GM23338 (cell line): ENCODE results near the gene LDB3.

Source experiments
- CREB1 ChIP-seq: fragments of 250-450 bp; sonication (Bioruptor Pico); IDR thresholded peaks from 2 replicates; pipeline ENCODE4 v1.5.0; 2020; ENCODE audit warnings: low read depth, mild to moderate bottlenecking, moderate library complexity
- CTCF ChIP-seq, 2 experiments: fragments of 200-600 bp in 1 of 2; sonication (generic) in 1 of 2; conservative IDR thresholded peaks; 2 replicates each; pipeline versions ENCODE4 v1.5.1 to v1.6.1; 2016 to 2017; ENCODE audit warnings: antibody characterized with exemption in 2 of 2, low read depth in 2 of 2, mild to moderate bottlenecking in 2 of 2, moderate library complexity in 1 of 2
- EZH2 ChIP-seq: fragments of 200-600 bp; sonication (generic); IDR thresholded peaks from one replicate; pipeline ENCODE4 v1.8.0; 2017; ENCODE audit warnings: antibody characterized with exemption, mild to moderate bottlenecking, low read depth; ENCODE audit not compliant: unreplicated experiment
- EZH2phosphoT487 ChIP-seq: fragments of 200-600 bp; sonication (generic); IDR thresholded peaks from one replicate; pipeline ENCODE4 v1.8.1; 2018; ENCODE audit warnings: antibody characterized with exemption; ENCODE audit not compliant: unreplicated experiment
- JUNB ChIP-seq: IDR thresholded peaks from one replicate; pipeline ENCODE4 v1.6.1; 2016; ENCODE audit warnings: antibody characterized with exemption; ENCODE audit not compliant: unreplicated experiment
- NANOG ChIP-seq: IDR thresholded peaks from 2 replicates; pipeline ENCODE4 v1.6.1; 2016; ENCODE audit warnings: antibody characterized with exemption, borderline replicate concordance
- POLR2AphosphoS5 ChIP-seq: IDR thresholded peaks from 2 replicates; pipeline ENCODE4 v1.6.1; 2016; ENCODE audit warnings: antibody characterized with exemption, low read depth
- REST ChIP-seq: IDR thresholded peaks from one replicate; pipeline ENCODE4 v1.6.1; 2018; ENCODE audit warnings: antibody characterized with exemption; ENCODE audit not compliant: unreplicated experiment
- STAT1 ChIP-seq: IDR thresholded peaks from one replicate; pipeline ENCODE4 v1.6.1; 2016; ENCODE audit warnings: antibody characterized with exemption; ENCODE audit not compliant: unreplicated experiment
- ZNF114 ChIP-seq: fragments of 250-450 bp; sonication (Bioruptor Pico); IDR thresholded peaks from 2 replicates; pipeline ENCODE4 v1.5.0; 2020; ENCODE audit warnings: mild to moderate bottlenecking, moderate library complexity
- ZNF462 ChIP-seq: fragments of 250-450 bp; sonication (Bioruptor Pico); IDR thresholded peaks from 2 replicates; pipeline ENCODE4 v1.5.0; 2020; ENCODE audit warnings: mild to moderate bottlenecking, moderate library complexity

- TF ChIP-seq CTCF (conservative IDR thresholded peaks at IDR 0.05; ENCODE audit: low read depth in 2 of 2) (no peak), EZH2phosphoT487 (no peak), POLR2AphosphoS5 (no peak), REST (no peak), NANOG (no peak), EZH2 (no peak), JUNB (no peak), ZNF462 (CRISPR knock-in tag) (no peak), CREB1 (CRISPR knock-in tag) (no peak), ZNF114 (CRISPR knock-in tag) (no peak), STAT1 (no peak)
Measured at GRCh38 chr10:86642499-86642898, 25.8 kb upstream of the LDB3 start.
